Rectal smooth muscle tissue (tissue), 1 donor: ENCODE data around the gene CPLX3.

Experiments used
- H3K27ac ChIP-seq: one replicate; pipeline ENCODE4 v1.7.0; 2013; ENCODE audit warnings: low read depth, low read length, inconsistent platforms
- H3K27me3 ChIP-seq: one replicate; pipeline ENCODE4 v1.7.0; 2013; ENCODE audit warnings: low read length; ENCODE audit not compliant: control insufficient read depth, insufficient read depth
- H3K36me3 ChIP-seq: one replicate; pipeline ENCODE4 v1.7.0; 2013; ENCODE audit warnings: low read length; ENCODE audit not compliant: control insufficient read depth, insufficient read depth
- H3K4me1 ChIP-seq: one replicate; pipeline ENCODE4 v1.7.0; 2013; ENCODE audit warnings: low read length; ENCODE audit not compliant: control insufficient read depth, insufficient read depth
- H3K4me3 ChIP-seq: one replicate; pipeline ENCODE4 v1.7.0; 2013; ENCODE audit warnings: low read length
- H3K9ac ChIP-seq: one replicate; pipeline ENCODE4 v1.7.0; 2013; ENCODE audit warnings: low read length

The CPLX3 gene

DNA sequence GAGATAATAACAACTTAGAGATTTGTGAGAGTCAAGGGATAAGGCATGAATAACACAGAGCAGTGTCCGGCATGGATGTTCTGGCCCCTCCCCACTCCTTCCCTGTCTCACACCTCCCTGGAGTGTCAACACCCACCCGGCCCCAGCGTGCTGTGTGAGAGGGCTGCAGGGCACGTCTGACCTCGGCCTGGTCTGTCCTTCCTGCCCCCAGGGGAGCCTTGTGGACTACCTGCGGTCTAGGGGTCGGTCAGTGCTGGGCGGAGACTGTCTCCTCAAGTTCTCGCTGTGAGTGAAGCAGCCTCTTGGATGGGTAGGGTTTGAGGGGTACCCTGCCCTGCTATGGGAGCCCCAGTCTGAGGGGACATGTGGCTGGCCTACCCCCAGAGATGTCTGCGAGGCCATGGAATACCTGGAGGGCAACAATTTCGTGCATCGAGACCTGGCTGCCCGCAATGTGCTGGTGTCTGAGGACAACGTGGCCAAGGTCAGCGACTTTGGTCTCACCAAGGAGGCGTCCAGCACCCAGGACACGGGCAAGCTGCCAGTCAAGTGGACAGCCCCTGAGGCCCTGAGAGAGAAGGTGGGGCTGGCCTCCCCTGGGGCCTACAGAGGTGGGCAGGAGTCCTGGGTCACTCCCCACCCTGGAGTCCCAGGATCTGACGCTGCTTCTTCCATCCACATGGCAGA is 25.0 kb upstream of the CPLX3 start:
- Histone ChIP-seq H3K4me1 (no peaks in the 10 kb centered on the region), H3K4me3 (no peak overlapping the region), H3K27me3 (no peaks in the 10 kb centered on the region), H3K27ac (no peak overlapping the region), H3K36me3 (peaks cover 26% of the 10 kb centered on the region), H3K9ac (no peak overlapping the region)

- H3K27me3 ChIP-seq = no peaks in the 10 kb centered on the region
- no peak overlapping the region for H3K9ac ChIP-seq
- H3K4me1 ChIP-seq = no peaks in the 10 kb centered on the region
- peaks cover 26% of the 10 kb centered on the region for H3K36me3 ChIP-seq
- H3K4me3 ChIP-seq = no peak overlapping the region
- no peak overlapping the region for H3K27ac ChIP-seq
These were observed 24.1 kb upstream of the CPLX3 start for GRCh38 chr15:74802290-74802689.

DNA sequence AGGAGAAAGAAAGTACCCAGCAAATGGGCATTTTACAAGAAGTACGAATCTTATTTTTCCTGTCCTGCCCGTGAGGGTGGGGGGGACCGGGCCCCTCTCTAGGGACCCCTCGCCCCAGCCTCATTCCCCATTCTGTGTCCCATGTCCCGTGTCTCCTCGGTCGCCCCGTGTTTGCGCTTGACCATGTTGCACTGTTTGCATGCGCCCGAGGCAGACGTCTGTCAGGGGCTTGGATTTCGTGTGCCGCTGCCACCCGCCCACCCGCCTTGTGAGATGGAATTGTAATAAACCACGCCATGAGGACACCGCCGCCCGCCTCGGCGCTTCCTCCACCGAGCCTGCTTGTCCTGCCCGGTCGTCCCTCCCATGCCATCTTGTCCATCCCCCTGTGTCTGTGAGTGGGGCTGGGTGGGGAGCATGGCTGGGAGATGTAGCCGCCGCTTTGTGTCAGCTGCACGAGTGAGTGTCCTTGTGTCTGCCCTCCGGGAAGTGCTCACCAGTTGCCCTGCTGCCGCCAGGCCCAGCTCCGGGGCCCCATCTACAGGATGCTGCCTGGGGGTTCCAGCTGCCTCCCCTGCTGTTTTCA is 23.5 kb upstream of the CPLX3 start:
- Histone ChIP-seq H3K36me3 (peaks cover 26% of the 10 kb centered on the region), H3K27ac (no peak overlapping the region)

GRCh38 chr15:74804935-74805334 is 21.5 kb upstream of the CPLX3 start:
- H3K27ac ChIP-seq = no peak overlapping the region
- H3K9ac ChIP-seq = no peak overlapping the region
- H3K4me1 ChIP-seq = no peaks in the 10 kb centered on the region
- peaks cover 19% of the 10 kb centered on the region for H3K36me3 ChIP-seq
- H3K27me3 ChIP-seq = no peaks in the 10 kb centered on the region
- no peak overlapping the region for H3K4me3 ChIP-seq

More for the DNA sequence above, 23.5 kb upstream of the CPLX3 start:
- Histone ChIP-seq H3K27me3 (no peaks in the 10 kb centered on the region), H3K9ac (no peak overlapping the region), H3K4me1 (no peaks in the 10 kb centered on the region), H3K4me3 (no peak overlapping the region)

- Histone ChIP-seq H3K4me1 (no peaks in the 10 kb centered on the region), H3K27ac (no peak overlapping the region), H3K36me3 (peaks cover 5% of the 10 kb centered on the region), H3K4me3 (no peak overlapping the region), H3K27me3 (no peaks in the 10 kb centered on the region), H3K9ac (no peak overlapping the region)
These were observed 19.1 kb upstream of the CPLX3 start for GRCh38 chr15:74807282-74807681.

DNA sequence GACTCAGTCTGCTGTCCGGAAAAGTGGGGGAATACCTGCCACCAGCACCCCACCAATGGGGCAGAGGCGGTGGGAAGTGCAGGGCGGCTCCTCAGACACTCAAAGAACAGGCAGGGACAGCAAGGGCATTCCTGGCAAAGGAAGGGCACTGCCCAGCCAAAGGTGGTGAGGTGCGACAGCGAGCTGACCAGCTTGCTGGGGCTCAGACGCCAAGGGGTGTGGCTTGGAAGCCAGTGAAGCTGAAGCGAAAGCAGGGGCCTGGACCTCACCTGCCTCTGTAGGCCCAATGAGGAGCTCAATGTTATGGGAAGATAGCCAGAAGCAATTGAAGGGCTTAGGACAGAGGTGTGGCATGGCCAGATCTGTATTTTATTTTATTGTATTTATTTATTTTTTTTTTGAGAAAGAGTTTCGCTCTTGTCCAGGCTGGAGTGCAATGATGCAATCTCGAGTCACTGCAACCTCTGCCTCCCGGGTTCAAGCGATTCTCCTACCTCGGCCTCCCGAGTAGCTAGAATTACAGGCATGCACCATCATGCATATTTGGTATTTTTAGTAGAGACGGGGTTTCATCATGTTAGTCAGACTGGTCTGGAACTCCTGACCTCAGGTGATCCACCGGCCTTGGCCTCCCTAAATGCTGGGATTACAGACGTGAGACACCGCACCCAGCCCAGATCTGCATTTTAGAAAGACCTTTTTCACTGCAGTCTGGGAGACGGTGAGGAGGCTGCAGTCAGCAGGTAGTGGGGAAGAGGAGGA is 18.2 kb upstream of the CPLX3 start:
- H3K27ac ChIP-seq = no peak overlapping the region
- no peaks in the 10 kb centered on the region for H3K27me3 ChIP-seq
- no peaks in the 10 kb centered on the region for H3K4me1 ChIP-seq
- no peak overlapping the region for H3K4me3 ChIP-seq
- H3K36me3 ChIP-seq = peaks cover 4% of the 10 kb centered on the region
- no peak overlapping the region for H3K9ac ChIP-seq

DNA sequence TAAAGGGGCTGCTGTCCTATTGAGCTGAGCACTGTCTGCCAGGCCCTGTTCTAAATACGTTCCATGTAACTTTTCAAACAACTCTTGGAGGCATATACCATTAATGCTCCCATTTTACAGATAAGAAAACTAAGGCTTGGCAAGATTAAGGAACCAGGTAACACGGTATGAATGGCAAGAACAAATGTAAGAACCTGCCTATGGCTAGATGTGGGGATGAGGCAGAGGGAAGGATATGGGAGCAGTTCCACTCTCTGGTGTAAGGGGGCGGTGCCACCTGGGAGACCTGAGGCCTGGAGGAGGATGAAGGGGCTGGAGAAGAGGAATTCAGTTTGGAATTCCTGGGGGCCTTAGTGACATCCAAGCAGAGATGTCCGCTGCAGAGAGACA is 17.6 kb upstream of the CPLX3 start:
- Histone ChIP-seq H3K27ac (no peak overlapping the region), H3K4me3 (no peak overlapping the region), H3K27me3 (no peaks in the 10 kb centered on the region)

DNA sequence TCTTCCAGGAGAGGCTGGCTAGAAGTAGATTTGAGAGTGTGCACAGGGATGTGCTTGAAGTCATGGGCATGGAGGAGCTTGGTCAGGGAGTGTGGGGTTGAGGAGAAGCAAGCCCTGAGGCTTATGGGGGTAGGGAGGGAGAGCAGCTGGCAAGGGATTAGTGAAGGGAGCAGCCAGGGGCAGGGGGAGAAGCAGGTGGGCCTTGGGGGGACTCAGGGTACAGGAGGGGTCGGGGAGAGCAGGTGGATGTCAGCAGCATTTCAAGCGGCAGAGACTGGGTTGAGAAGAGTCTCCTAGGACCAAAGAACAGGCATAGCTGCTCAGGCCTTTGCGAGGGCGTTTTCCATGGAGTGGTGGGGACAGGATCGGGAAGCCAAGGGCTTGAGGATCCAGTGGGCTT is 17.2 kb upstream of the CPLX3 start:
- Histone ChIP-seq H3K36me3 (no peaks in the 10 kb centered on the region), H3K27me3 (no peaks in the 10 kb centered on the region), H3K27ac (no peak overlapping the region), H3K4me1 (no peaks in the 10 kb centered on the region), H3K4me3 (no peak overlapping the region), H3K9ac (no peak overlapping the region)

More for the DNA sequence above, 17.6 kb upstream of the CPLX3 start:
- no peaks in the 10 kb centered on the region for H3K4me1 ChIP-seq
- H3K9ac ChIP-seq = no peak overlapping the region
- H3K36me3 ChIP-seq = no peaks in the 10 kb centered on the region

GRCh38 chr15:74809956-74810355 is 16.5 kb upstream of the CPLX3 start:
- Histone ChIP-seq H3K9ac (no peak overlapping the region), H3K27me3 (no peaks in the 10 kb centered on the region), H3K4me3 (no peak overlapping the region), H3K36me3 (no peaks in the 10 kb centered on the region), H3K4me1 (peaks cover 4% of the 10 kb centered on the region), H3K27ac (no peak overlapping the region)

DNA sequence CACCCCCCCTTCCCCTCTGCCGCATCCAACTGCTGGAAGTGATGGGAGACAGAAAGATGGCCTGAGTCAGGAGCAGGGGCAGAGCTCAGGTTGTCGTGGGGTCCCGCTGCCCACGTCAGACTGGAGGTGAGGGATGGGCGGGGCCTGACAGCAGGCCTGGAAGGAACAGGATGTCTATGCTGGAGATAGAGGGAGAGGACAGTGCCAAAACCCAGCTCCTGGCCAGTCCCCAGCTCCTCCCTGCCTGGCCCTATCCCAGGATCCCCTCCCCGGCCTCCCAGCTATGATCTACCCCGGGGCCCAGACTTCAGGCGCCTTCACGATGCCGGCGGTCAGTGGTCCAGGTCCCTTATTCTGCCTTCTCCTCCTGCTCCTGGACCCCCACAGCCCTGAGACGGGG is 13.9 kb upstream of the CPLX3 start, which contains the start of gene LMAN1L:
Gene LMAN1L (plus strand): TSS at position 303 of the 400 bp plus-strand sequence. CDS start 20 bp downstream, at position 323.
- no peak within 1 kb of the TSS for H3K27ac ChIP-seq
- H3K9ac ChIP-seq = no peak within 1 kb of the TSS
- H3K4me1 ChIP-seq = peaks cover 11% of the 10 kb centered on the region
- H3K36me3 ChIP-seq = no peaks in the 10 kb centered on the region
- H3K4me3 ChIP-seq = no peak within 1 kb of the TSS
- H3K27me3 ChIP-seq = no peaks in the 10 kb centered on the region

DNA sequence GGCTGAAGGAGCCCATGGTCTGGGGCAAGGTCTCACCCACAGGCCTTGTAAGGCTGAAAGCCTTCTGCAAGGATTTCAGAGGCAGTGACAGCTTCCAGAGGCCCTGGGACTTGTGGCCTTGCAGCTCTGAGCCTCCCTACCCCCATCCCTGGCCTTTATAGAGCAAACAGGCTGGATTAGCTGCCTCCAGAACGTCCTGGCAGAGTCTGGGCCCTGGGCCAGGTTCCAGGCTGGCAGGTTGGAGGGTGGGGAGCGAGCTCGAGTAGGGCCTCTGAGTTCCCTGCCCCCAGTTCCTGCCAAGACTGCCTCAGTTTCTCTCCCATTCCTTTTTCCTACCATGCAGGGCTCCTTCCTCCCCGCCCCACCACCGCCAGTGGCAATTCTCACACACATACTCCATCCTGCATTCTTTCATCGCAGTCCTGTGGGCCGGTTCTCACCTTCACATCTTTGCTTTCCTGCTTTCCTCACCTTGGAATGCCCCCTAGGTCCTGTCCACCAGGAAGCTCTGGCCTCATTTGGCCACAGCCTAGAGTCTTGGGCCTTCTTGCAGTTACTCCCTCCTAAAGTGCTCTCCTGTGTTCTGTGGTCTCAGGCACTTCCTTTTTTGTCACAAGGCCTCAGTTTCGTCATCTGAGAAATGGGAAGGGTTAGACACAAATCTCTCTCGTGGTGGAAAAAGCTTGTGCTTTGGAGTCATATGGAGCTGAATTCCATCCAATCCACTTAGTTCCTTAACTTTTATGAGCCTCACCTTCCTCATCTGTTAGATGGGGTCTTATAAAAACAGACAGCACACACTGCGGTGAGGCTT is 11.1 kb upstream of the CPLX3 start:
- Histone ChIP-seq H3K4me1 (peaks cover 11% of the 10 kb centered on the region), H3K4me3 (no peak overlapping the region), H3K27me3 (no peaks in the 10 kb centered on the region), H3K27ac (peak overlapping the region; percentile 69), H3K36me3 (no peaks in the 10 kb centered on the region), H3K9ac (peak overlapping the region; percentile 17)

- Histone ChIP-seq H3K27ac (peak overlapping the region; percentile 43), H3K9ac (no peak overlapping the region), H3K4me3 (no peak overlapping the region), H3K4me1 (peaks cover 11% of the 10 kb centered on the region), H3K27me3 (no peaks in the 10 kb centered on the region), H3K36me3 (no peaks in the 10 kb centered on the region)
These were observed 10.5 kb upstream of the CPLX3 start for GRCh38 chr15:74815961-74816360.
